PFSK-1 (cell line): ENCODE measurements around the gene NLRC3.

Source experiments
- POLR2AphosphoS5 ChIP-seq: IDR thresholded peaks from 2 replicates; pipeline ENCODE4 v1.6.1; 2012; ENCODE audit warnings: low read depth, mild to moderate bottlenecking, control low read depth, low read length, moderate library complexity
- REST ChIP-seq, 2 experiments: IDR thresholded peaks; 2 replicates each; pipeline versions ENCODE4 v1.6.1 to v1.8.0; 2011 to 2012; ENCODE audit warnings: low read depth in 2 of 2, low read length in 2 of 2, control low read depth in 1 of 2, inconsistent platforms in 1 of 2, mild to moderate bottlenecking in 1 of 2, moderate library complexity in 1 of 2; ENCODE audit not compliant: insufficient read depth in 1 of 2

- no peak for TF ChIP-seq REST (IDR thresholded peaks at IDR 0.05; ENCODE audit: insufficient read depth in 1 of 2, low read depth in 2 of 2, low read length in 2 of 2)
- no peak for TF ChIP-seq POLR2AphosphoS5
Observed at GRCh38 chr16:3577302-3577752, at the start of gene NLRC3.
